GM19468 (cell line): ENCODE data around the gene ARSK.

Experiments used
- ATAC-seq: cut with Tn5 transposase; IDR thresholded peaks from one replicate; pipeline ENCODE4 v1.9.1; 2021; ENCODE audit warnings: mild to moderate bottlenecking, moderate library complexity, moderate number of reproducible peaks; ENCODE audit not compliant: unreplicated experiment; ENCODE audit errors: extremely low read depth

Gene ARSK

DNA sequence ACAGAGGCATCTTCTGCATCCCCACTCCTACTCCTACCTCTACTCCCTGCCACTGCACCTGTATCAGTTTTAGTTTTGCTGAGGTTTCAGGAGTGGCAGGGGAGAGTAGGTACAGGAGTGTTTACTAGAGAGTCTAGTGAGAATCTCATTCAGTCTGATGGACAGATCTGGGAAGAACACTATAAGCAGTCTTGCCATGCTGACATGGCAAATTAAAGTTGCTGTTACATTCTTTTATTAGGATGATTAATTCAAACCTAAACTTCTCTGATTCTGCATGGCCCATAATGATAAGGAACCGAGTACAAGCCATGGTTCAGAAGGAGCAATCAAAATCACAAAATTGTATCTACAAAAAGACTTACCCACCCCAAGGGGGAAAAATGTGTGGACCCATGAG is 7.4 kb downstream of the ARSK start:
- no peak for ATAC-seq

DNA sequence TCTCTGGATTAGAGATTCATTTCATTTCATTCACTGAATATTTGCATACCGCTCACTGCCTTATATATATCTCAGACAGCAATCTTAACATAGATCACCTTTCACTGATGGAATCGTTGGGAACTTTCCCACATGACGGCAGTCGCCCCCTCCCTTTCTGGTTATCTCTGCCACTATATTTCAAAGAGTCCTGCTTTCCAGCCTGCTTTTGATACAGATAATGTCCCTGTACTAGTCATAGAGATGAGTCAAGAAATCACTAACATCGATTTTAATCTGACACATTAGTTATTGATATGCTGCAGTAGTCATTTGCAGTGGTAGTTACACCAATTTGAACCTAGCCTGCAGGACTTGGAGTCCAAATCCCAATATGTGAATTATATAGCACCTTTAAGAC is 8.5 kb downstream of the ARSK start:
- no peak for ATAC-seq

DNA sequence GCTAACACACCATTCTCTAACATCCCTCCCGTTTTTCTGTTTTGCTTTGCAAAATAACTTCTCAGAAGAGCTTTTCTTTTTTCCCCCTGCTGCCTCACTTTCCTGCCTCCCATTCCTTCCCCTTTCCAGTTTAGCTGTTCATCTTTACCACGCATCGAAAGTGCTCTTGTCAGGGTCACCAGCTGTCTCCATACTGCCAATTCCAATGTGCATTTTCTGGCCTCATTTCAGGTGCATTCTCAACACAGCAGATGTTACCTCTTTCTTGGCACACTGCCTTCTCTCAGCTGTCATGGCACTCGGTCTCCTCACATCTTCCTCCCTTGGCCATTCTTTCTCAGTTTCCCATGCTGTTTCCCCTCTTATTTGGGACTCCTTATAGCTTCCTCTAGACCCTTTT is 9.5 kb downstream of the ARSK start:
- ATAC-seq: no peak

DNA sequence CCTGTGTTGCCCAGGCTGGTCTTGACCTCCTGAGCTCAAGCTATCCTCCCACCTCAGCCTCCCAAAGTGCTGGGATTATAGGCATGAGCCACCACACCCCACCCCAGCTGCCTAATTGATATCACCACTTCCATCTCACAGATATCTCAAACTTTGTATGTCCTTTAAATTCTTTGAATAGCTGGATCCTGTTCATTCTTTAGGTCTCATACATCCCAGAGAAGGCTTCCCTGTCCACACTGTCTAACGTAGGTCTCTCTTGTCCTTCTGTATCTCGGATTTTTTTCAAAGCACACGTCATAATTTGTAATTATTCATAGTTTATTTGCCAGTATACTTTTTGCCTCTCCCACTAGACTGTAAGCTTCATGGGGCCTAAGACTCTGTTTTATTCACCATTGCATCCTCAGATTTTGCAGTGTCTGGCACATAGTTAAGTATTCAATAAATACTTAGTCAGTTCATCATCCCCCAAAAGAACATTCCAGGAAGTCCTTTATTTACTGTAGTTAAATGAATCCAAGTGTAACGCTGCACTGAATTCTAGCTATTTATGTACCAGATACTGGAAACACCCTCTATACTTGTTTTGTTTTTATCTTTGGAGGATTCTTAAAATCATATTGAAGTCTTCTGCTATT is 10.5 kb downstream of the ARSK start:
- ATAC-seq: no peak

DNA sequence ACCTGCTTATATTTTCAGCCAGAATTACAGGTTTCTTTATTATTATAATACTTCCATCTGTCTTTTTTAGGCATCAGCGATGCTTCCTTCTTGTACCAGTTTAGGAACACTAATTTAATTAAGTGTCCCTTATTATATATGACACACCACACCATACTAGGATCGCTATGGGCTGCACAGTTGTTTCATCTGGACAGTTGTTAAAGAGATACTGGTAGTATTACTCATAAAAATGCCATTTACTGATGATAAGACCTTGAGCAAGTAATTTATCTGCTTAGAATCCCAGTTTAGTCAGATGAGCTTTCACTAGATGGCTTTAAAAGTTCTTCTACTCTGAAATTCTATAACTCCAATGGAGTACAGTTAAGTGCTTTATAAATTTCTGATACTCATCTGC is 17.1 kb downstream of the ARSK start:
- ATAC-seq: no peak

DNA sequence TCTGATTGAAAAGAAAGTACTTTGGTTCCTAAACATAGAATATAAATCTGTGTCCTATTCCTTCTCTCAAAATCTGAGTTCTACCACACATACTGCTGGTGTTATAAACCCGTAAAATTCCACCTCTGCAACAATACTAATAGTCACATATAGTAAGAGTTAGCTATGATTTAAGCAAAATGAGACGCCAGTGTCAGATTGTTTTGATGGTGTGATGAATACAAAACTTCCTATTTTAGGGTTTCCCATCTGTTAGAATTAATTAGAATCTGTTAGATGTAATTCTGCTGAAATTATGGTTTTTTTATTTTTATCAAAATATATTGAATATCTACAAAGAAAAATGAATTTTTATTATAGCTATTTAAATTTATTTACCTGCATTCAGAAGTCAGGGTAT is 26.7 kb downstream of the ARSK start:
- no peak for ATAC-seq

DNA sequence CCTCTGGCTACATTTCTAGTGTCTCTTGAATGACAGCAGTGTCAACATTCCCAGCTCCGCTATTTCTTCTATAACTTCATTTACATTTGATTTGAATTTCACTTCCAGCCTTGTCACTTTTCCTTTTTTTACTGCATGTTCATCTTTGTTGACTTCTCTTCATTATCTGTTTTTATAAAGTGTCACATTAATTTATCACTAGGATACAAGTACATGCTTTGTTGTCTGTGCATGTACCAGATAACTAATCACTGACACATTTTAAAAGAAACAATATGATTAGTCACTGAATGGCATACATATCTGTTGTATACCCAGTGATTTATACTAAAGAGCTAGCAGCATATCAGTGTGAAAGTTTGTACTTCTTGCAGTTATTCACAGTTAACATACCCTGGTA is 29.1 kb downstream of the ARSK start:
- ATAC-seq: no peak

DNA sequence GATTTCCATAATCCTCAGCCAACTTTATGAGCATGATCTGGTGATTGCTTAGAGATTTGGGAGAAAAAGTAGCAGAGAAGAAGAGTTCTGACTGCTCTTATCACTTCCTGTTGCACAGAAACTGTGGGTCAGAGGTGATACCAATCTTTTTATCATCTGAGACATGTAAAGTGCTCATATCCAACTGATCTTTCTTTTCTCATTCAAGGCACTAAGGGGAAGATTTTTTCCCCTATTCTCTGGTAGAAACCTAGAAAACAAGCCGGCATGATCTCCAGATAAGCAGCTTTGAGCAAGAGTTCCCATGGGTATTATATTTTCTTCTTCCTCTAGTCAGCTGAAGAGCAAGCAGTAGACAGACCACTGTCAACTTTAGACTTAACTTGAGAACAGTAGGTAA is 36.0 kb downstream of the ARSK start:
- no peak for ATAC-seq

DNA sequence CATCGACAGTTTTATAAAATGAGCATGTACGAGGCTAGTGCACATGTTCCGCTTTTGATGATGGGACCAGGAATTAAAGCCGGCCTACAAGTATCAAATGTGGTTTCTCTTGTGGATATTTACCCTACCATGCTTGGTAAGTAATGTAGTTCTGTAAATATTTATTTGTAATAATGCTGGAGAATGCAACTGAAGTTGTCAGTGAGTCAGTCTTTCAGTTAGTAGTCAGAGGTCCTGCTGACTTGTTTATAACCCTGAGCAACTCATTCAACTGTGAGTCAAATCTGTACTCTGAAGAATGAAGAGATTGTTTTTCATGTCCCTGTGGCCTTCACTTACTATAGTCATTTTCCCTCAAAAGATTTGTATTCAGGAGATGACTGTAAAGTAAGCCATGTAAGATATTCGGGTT is 36.6 kb downstream of the ARSK start:
- no peak for ATAC-seq

DNA sequence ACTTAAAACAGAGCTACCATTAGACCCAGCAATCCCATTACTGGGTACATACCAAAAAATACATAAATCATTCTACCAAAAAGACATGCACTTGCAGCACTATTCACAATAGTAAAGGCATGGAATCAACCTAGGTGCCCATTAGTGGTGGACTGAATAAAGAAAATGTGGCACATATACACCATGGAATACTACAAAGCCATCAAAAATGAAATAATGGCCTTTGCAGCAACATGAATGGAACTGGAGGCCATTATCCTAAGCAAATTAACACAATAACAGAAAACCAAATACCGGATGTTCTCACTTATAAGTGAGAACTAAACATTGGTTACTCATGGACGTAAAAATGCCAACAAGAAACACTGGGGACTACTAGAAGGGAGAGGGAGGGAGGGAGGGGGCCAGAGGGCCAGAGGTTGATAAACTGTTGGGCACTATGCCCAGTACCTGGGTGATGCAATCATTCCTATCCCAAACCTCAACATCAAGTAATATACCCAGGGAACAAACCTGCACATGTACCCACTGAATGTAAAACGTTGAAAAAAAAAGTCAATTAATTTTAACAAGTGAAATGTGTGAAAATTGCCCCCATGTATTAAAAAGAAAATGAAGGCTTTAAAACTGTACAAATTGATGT is 40.5 kb downstream of the ARSK start:
- ATAC-seq: no peak

DNA sequence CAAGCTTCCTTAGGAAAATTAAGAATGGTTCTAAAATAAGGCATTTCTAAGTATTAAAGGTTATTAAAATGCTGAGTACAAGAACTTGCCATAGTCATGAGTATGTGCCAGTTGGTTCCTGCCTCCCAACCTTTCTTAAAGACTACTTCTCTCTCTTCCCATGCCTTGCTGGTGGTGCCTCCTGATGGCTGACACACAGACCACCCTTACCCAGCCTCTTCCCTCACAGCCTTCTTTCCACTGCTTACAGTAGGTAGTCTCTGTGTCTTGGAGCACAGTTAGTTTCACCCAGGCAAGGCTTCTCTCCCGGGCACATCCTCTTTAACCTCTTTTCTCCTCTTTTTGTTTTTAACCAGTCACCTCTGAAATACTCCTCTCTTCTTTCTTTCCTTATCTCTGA is 44.4 kb downstream of the ARSK start:
- no peak for ATAC-seq

DNA sequence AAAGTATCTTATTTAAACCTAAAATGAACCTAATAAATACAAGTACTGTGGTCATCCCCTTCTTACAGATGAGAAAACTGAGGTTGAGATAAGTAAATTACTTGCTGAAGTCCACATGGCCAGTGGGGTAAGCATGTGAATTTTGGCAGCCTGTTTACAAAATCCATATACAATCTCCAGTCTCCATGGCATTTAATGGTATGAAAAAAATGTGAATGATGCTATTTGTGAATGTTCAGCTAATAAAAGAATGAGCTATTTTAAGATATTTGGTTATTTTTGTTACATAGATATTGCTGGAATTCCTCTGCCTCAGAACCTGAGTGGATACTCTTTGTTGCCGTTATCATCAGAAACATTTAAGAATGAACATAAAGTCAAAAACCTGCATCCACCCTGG is 45.7 kb downstream of the ARSK start:
- no peak for ATAC-seq

DNA sequence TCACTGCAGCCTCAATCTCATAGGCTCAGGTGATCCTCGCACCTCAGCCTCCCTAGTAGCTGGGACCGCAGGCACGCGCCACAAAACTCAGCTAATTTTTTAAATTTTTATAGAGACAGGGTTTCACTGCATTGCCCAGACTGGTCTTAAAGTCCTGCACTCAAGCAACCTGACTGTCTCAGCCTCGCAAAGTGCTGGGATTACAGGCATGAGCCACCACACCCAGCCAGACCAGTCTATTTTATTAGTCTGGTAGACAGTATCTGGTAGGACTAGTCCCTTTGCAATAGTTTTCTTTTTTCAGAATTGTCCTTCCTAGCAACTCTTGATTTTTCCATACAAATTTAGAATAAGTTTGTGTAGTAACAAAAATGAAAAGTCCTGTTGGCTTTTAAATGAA is 50.9 kb downstream of the ARSK start:
- no peak for ATAC-seq

DNA sequence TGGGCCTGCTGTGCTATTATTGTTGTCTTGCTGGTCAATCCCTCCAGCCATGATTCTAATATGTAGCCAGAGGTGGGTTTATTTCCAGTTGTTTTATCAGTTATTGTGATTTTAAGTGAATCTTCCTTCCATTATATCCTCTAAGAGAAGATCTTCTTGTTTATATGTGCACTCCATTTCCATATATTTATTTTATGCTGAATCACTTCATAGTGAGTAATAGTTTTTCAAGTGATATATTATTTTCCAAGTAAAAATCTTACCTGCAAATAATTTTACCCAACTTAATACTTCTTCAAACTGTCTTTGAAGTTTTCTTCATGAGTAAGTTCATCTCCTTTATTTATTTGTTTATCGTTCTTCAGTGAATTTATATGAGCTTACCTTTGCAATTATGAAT is 51.5 kb downstream of the ARSK start:
- no peak for ATAC-seq

DNA sequence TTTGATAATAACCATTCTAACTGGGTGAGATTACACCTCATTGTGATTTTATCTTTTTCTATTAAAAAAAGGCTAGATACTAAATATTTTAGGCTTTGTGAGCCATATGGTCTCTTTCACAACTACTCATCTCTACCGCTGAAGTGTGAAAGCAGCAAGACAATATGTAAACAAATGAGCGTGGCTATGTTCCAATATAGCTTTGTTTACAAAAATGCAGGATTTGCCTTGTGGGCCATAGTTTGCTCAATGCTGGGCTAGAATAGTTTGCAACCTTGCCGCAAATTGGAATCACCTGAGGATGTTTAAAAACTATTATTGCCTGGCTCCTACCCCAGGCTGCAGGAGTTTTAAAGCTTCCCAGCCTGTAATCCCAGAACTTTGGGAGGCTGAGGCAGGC is 54.8 kb downstream of the ARSK start:
- no peak for ATAC-seq

DNA sequence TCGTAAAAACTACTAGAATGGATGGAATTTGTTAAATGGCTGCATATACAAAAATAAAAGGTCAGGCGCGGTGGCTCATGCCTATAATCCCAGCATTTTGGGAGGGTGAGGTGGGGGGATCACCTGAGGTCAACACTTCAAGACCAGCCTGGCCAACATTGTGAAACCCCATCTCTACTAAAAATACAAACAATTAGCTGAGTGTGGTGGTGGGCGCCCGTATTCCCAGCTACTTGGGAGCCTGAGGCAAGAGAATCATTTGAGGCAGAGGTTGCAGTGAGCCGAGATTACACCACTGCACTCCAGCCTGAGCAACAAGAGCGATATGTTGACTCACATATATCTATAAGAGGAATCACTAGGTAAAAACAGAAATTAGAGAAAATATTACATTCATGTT is 55.6 kb downstream of the ARSK start:
- ATAC-seq: no peak

DNA sequence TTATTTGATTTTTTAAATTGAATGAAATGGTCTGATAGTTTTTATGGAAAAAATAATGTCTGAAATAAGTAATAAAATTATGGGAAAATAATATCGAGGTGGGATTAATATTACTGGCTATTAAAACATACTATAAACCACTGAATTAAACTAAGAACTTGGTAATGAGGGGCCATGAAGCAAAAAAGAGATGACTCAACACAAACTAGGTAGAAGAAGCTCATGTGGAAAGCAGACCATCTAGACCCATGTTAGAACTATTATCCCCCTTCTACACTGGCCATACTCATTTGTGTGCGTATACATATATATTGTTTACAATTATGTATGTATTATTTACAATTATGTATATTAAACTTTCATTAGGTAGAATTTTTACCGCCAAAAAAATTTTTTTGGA is 56.5 kb downstream of the ARSK start:
- no peak for ATAC-seq

DNA sequence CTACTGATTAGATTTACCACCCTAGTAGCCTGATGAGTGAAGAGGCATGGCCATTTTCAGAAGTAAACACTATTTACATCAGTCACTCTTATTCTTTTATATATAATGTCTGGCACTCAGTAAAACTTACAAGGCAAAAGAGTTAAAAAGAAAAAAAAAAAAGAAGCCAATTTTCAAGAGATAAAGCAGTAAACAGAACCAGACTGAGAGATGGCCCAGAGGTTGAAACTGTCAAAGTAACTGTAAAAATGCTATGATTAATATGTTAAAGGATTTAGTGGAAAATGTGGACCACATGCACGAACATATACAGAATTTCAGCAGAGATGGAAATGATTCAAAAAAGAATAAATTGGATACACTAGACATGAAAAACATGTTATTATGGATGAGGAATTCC is 58.6 kb downstream of the ARSK start:
- ATAC-seq: no peak

DNA sequence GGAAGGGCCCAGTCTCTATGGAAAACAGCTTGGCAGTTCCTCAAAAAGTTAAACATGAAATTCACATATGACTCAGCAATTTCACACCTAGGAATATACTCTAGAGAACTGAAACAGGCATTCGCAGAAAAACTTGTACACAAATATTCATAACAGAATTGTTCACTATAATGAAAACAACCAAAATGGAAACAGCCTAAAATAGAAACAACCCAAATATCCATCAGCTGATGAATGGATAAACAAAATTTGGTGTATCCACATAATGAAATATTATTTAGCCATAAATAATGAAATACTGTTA is 60.2 kb downstream of the ARSK start:
- ATAC-seq: no peak

DNA sequence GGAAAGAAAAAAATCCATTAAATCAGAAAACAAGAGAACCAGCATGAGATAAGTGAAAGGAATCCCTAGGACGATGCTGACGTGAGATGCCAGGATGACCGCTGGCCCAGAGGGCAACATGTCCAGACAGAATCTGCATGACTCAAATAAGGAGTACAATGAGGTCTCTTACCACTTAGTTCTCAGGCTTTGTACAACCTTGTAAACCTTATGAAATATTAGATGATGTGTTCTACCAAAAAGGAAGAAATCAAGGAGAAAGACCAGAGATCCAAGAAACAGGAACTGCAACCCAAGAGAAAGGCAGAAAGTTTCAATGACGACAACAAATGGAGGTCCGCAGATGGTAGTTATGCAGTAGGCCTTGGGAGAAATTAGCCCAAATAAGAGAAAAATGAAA is 62.2 kb downstream of the ARSK start:
- no peak for ATAC-seq

DNA sequence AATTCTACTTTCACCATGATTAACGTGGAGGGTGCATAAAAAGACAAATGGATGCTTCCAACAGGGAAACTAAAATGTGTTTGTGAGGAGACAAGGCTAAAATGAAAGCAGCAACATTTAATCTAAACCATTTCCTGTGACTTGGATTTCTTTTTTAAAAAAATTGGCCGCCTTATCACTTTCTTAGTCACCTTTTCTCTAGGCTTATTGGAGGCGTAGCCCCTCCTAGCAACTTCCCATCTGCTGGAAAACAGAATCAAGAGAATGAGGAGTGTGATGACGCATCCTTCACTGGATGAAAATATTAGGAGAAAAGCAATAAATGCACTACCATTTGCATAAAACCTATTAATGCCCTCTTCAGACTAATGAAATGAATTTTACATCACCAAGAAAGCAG is 64.2 kb downstream of the ARSK start:
- no peak for ATAC-seq

DNA sequence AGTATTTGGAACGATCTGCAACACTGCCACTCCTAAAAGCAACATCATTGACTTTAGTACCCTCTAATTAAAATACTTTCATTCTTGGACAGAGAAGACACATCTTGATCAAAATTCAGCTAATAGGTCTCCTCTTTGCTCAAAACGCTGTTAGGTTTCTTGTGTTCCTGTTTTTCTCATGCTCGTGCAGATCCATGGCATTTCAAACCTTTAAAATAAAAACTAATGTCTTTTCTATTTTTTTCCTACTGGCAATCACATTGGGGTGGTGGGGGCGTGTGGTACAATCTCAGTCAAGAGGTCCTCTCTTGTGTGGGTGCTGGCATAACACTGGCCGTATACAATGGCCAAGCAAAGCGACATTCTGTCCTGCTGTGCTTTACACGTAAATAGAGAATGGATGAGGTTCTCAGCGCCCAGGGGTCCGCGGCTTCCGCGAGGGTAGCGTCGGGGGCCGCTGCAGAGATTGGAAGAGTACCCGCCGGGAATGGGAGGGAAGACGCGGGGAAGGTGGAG is 64.7 kb downstream of the ARSK start:
- ATAC-seq: no peak
